Fibroblast of skin of scalp (primary cell): Measurements from ENCODE around the gene SPEM3.
A peak's percentile ranks its signal among the peaks of the same experiment; 100 is the strongest.

Experiments
- DNase-seq: peaks from one replicate; pipeline ENCODE4 v3.0.0-alpha.2; 2013

Gene SPEM3

GRCh38 chr17:7403977-7404736 is 24.5 kb upstream of the SPEM3 start, which contains the start of gene TMEM256:
TMEM256 (minus strand) TSS chr17:7404097; CDS start chr17:7404084, 13 bp downstream.
- DNase-seq, result peak; percentile 100

GRCh38 chr17:7404737-7405349 is 23.8 kb upstream of the SPEM3 start:
- DNase-seq, result peak; percentile 28

- DNase-seq, result no peak
Measured at GRCh38 chr17:7405350-7406234, 23.1 kb upstream of the SPEM3 start.

GRCh38 chr17:7406235-7406825 is 22.3 kb upstream of the SPEM3 start:
- no peak for DNase-seq

- DNase-seq, result no peak
Measured at GRCh38 chr17:7407082-7407481, 21.6 kb upstream of the SPEM3 start.

- DNase-seq, result no peak
Measured at GRCh38 chr17:7407485-7408251, 21.0 kb upstream of the SPEM3 start, which contains the start of gene NLGN2. NLGN2 (plus strand) TSS chr17:7407845; CDS start chr17:7408256, 411 bp downstream.

GRCh38 chr17:7408252-7408727 is 20.4 kb upstream of the SPEM3 start:
- no peak for DNase-seq

- no peak for DNase-seq
Measured at GRCh38 chr17:7408863-7409262, 19.8 kb upstream of the SPEM3 start.

GRCh38 chr17:7409716-7410115 is 18.9 kb upstream of the SPEM3 start:
- DNase-seq, result no peak

- DNase-seq, result no peak
Measured at GRCh38 chr17:7410634-7411426, 17.8 kb upstream of the SPEM3 start.

- no peak for DNase-seq
Measured at GRCh38 chr17:7411427-7411750, 17.3 kb upstream of the SPEM3 start.

- DNase-seq, result peak; percentile 38
Measured at GRCh38 chr17:7413346-7413985, 15.2 kb upstream of the SPEM3 start.

GRCh38 chr17:7414837-7415236 is 13.8 kb upstream of the SPEM3 start:
- DNase-seq, result no peak

- DNase-seq, result no peak
Measured at GRCh38 chr17:7415784-7416183, 12.9 kb upstream of the SPEM3 start.

- DNase-seq, result no peak
Measured at GRCh38 chr17:7416323-7416722, 12.3 kb upstream of the SPEM3 start.

GRCh38 chr17:7417056-7417655 is 11.5 kb upstream of the SPEM3 start:
- no peak for DNase-seq

GRCh38 chr17:7418472-7419152 is 10.0 kb upstream of the SPEM3 start:
- no peak for DNase-seq

- no peak for DNase-seq
Measured at GRCh38 chr17:7419819-7420610, 8.6 kb upstream of the SPEM3 start, which contains the start of gene SPEM1. SPEM1 (plus strand) TSS chr17:7420324; CDS start chr17:7420385, 61 bp downstream.
